Measurements from ENCODE around the gene TMEM50B.

DNA sequence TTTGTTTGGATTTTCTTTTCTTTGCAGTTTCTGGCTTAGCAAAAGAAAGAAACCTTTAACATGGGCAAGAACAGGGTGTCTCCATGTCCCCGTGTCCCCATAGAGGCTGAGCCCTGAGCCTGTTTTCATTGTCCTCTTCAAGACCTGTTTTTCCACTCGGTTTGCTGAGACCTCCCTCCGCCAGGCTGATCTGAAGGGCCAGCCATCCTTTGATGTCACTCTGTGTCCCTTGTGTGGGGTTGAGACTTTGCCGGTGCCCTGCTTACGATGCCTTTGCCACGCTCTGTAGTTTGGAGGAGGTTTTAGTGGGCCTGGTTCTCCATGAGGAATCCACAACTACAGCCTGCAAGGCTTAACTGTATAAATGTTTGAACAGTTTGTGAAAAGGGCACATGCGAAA lies 52.7 kb downstream of the TMEM50B start:
- TF ChIP-seq, protein P1, sequence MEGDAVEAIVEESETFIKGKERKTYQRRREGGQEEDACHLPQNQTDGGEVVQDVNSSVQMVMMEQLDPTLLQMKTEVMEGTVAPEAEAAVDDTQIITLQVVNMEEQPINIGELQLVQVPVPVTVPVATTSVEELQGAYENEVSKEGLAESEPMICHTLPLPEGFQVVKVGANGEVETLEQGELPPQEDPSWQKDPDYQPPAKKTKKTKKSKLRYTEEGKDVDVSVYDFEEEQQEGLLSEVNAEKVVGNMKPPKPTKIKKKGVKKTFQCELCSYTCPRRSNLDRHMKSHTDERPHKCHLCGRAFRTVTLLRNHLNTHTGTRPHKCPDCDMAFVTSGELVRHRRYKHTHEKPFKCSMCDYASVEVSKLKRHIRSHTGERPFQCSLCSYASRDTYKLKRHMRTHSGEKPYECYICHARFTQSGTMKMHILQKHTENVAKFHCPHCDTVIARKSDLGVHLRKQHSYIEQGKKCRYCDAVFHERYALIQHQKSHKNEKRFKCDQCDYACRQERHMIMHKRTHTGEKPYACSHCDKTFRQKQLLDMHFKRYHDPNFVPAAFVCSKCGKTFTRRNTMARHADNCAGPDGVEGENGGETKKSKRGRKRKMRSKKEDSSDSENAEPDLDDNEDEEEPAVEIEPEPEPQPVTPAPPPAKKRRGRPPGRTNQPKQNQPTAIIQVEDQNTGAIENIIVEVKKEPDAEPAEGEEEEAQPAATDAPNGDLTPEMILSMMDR (conservative IDR thresholded peaks at IDR 0.05; ENCODE audit: low read depth, low read length) = no peak
- no peak for TF ChIP-seq EZH2phosphoT487 (IDR thresholded peaks at IDR 0.05; ENCODE audit: borderline replicate concordance, low read length)
- no peak for TF ChIP-seq EZH2 (IDR thresholded peaks at IDR 0.05; ENCODE audit: low read length, unreplicated experiment)

Data from PC-3 (cell line).